Measurements from ENCODE around the gene C1orf94.

GRCh38 chr1:34176830-34177603 is at the start of gene C1orf94:
- TF ChIP-seq CTCF (conservative IDR thresholded peaks at IDR 0.05 in 1 of 2, IDR thresholded peaks at IDR 0.05 in 1 of 2; ENCODE audit: extremely low read depth in 1 of 2, insufficient read depth in 1 of 2, low read depth in 1 of 2, low read length in 2 of 2) = no peak
- TF ChIP-seq EZH2 (IDR thresholded peaks at IDR 0.05; ENCODE audit: borderline replicate concordance, low read length) = no peak

All from mammary epithelial cell (primary cell).